ENCODE measurements around the gene PTPRB. TPM values are rescaled to one million over a fixed set of nuclear protein-coding genes. Genes with fewer than 3 reads are reported as not detected.

The PTPRB gene
- total and polyA plus RNA-seq, 8 donors = 1.2 to 51.2 (median 10.5) TPM

- Histone ChIP-seq H3K27ac (no peak overlapping the region), H3K36me3 (no peaks in the 10 kb centered on the region), H3K4me1 (no peaks in the 10 kb centered on the region), H3K9me3 (no peaks in the 10 kb centered on the region), H3K27me3 (no peaks in the 10 kb centered on the region), H3K4me3 (no peak overlapping the region)
- TF ChIP-seq POLR2A (IDR thresholded peaks at IDR 0.05) (no peak), EP300 (IDR thresholded peaks at IDR 0.05) (no peak), POLR2AphosphoS5 (IDR thresholded peaks at IDR 0.05) (no peak), CTCF (IDR thresholded peaks at IDR 0.05) (no peak)
- intact Hi-C loops (cut with DNase I; ENCODE audit: low total_unique reads) = no loop called here
- no peak for DNase-seq
- WGBS, 5 donors = 88 to 94% (median 91%) methylated on average over 5 of the region's 5 CpGs
Measured at GRCh38 chr12:70671698-70672097, 34.5 kb upstream of the PTPRB start.

- no peak for DNase-seq
- TF ChIP-seq POLR2A (IDR thresholded peaks at IDR 0.05) (no peak), CTCF (IDR thresholded peaks at IDR 0.05) (no peak), POLR2AphosphoS5 (IDR thresholded peaks at IDR 0.05) (no peak), EP300 (IDR thresholded peaks at IDR 0.05) (no peak)
- H3K27me3 ChIP-seq = no peaks in the 10 kb centered on the region
- H3K36me3 ChIP-seq = no peaks in the 10 kb centered on the region
- H3K9me3 ChIP-seq = no peaks in the 10 kb centered on the region
- no peak overlapping the region for H3K27ac ChIP-seq
- H3K4me3 ChIP-seq = no peak overlapping the region
- intact Hi-C loops (cut with DNase I; ENCODE audit: low total_unique reads) = no loop called here
- 51 to 69% (median 68%) methylated on average over 3 of the region's 3 CpGs for WGBS, 5 donors
- no peaks in the 10 kb centered on the region for H3K4me1 ChIP-seq
Measured at GRCh38 chr12:70670948-70671347, 33.7 kb upstream of the PTPRB start.

- 88 to 97% (median 96%) methylated on average over 2 of the region's 2 CpGs for WGBS, 5 donors
- no peaks in the 10 kb centered on the region for H3K27me3 ChIP-seq
Measured at GRCh38 chr12:70667253-70667652, 30.0 kb upstream of the PTPRB start.

GRCh38 chr12:70666364-70666763, 29.1 kb upstream of the PTPRB start:
- no peak for TF ChIP-seq POLR2A (IDR thresholded peaks at IDR 0.05)
- no peak for TF ChIP-seq POLR2AphosphoS5 (IDR thresholded peaks at IDR 0.05)
- no peak for TF ChIP-seq EP300 (IDR thresholded peaks at IDR 0.05)
- TF ChIP-seq CTCF (IDR thresholded peaks at IDR 0.05) = no peak

More at GRCh38 chr12:70667253-70667652, 30.0 kb upstream of the PTPRB start:
- intact Hi-C loops (cut with DNase I; ENCODE audit: low total_unique reads) = no loop called here
- Histone ChIP-seq H3K4me3 (no peak overlapping the region), H3K36me3 (no peaks in the 10 kb centered on the region), H3K9me3 (no peaks in the 10 kb centered on the region), H3K4me1 (no peaks in the 10 kb centered on the region), H3K27ac (no peak overlapping the region)
- TF ChIP-seq EP300 (IDR thresholded peaks at IDR 0.05) (no peak), CTCF (IDR thresholded peaks at IDR 0.05) (no peak), POLR2A (IDR thresholded peaks at IDR 0.05) (no peak), POLR2AphosphoS5 (IDR thresholded peaks at IDR 0.05) (no peak)
- no peak for DNase-seq

More at GRCh38 chr12:70666364-70666763, 29.1 kb upstream of the PTPRB start:
- no peak overlapping the region for H3K27ac ChIP-seq
- intact Hi-C loops (cut with DNase I; ENCODE audit: low total_unique reads) = no loop called here
- 95 to 100% (median 98%) methylated on average over 1 of the region's 1 CpG for WGBS, 5 donors
- H3K4me3 ChIP-seq = no peak overlapping the region
- no peaks in the 10 kb centered on the region for H3K4me1 ChIP-seq
- no peaks in the 10 kb centered on the region for H3K9me3 ChIP-seq
- no peak for DNase-seq
- no peaks in the 10 kb centered on the region for H3K27me3 ChIP-seq
- no peaks in the 10 kb centered on the region for H3K36me3 ChIP-seq

Data from stomach (tissue), 9 donors.